DMS 273 treated with DMSO at 0.1 percent for 48 hours (cell line): ENCODE data around the gene RPRD2.

Source experiments
- DNase-seq: peaks from one replicate; lab custom pipeline; 2025; lab: John Stamatoyannopoulos, UW

The RPRD2 gene

DNA sequence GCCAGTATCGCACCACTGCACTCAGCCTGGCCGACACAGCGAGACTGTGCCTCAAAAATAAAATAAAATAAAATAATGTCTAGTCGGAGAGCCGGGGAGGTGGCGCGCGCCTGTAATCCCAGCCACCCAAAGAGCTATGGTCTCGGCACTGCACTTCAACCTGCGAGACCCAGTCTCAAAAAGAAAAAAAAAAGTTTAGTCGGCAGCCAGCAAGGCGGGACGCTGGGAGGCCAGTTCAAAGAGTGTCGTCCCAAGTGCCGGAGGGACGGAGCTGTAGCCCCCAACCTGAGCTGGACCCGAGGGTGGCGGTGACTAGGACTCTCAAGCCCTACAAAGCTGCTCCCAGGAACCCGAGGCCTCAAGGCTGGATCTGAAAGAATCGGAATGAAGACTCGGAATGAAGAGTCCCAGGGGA, 151.0 kb downstream of the RPRD2 start:
- no peak for DNase-seq

DNA sequence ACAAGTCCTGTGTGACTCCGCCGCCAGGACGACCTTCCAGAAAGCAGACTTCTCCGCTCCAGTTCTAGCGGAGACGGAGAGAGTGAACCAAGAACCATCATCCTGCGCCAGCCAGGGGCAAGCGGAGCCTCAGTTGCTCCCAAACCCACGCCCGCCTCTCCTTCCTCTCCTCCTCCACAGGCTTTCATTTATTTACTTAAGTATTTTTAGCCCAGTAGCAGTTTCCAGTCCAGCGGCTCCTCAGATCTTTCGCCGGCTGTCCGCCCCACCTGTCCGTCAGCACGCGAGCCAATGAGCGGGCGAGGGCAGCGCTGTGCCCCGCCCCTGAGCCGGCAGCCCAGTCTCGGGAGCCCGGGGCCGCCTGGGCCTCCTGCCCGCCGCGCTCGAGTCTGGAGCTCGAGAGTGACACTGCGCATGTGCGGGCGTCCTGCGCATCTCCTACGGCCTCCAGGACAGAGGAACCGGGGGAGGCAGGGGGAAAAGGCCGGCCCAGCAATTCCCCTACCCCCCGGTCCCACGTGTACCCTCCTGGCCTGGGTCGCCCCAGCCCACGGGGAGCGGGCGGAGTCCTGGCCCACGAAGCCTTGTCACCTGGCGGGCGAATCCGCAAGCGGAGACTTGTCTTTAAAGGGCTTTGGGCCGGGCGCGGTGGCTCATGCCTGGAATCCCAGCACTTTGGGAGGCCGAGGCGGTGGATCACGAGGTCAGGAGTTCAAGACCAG, 151.5 kb downstream of the RPRD2 start, which contains the start of gene FALEC:
TSS of gene FALEC (plus strand) at position 425 of the 722 bp plus-strand sequence.
- peak; percentile 100 for DNase-seq

DNA sequence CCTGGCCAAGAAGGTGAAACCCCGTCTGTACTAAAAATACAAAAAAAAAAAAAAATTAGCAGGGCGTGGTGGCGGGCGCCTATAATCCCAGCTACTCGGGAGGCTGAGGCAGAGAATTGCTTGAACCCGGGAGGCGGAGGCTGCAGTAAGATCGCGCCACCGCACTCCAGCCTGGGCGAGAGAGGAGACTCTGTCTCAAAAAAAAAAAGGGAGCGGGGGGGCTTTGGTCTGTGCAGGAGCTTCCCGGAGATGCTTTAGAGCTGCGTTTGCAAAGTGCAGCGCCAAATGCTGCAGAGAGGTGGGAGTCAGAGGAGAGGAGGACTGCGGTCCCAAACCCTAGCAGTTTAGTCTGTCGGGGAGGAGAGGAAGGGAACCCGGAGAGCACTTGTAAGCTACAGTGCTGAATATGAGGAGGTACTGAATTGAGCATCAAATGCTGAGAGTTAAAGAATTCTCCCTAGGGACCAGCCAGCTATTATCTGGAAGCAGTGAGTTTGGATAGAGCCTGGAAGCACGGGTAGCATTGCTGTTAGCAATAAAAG, 152.2 kb downstream of the RPRD2 start:
- peak; percentile 99 for DNase-seq

DNA sequence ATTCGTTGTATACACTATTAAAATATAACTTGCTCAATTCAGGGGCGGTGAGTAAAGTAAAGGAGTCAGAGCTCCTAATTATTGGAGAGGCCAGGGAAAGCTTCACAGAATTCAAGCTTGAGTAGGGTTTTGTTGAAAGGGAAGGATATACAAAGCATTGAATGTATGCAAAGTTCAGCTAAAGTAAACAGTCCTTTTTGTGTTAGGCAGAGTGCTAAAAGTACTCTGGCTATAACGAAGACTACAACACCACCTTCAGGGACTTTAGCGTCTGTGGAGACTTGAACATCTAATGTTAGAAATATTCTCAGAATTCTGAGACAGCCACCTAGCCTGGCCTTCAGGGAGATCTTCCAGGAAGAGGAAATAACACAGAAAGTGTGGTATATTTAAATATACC, 152.7 kb downstream of the RPRD2 start:
- DNase-seq, result peak; percentile 99

DNA sequence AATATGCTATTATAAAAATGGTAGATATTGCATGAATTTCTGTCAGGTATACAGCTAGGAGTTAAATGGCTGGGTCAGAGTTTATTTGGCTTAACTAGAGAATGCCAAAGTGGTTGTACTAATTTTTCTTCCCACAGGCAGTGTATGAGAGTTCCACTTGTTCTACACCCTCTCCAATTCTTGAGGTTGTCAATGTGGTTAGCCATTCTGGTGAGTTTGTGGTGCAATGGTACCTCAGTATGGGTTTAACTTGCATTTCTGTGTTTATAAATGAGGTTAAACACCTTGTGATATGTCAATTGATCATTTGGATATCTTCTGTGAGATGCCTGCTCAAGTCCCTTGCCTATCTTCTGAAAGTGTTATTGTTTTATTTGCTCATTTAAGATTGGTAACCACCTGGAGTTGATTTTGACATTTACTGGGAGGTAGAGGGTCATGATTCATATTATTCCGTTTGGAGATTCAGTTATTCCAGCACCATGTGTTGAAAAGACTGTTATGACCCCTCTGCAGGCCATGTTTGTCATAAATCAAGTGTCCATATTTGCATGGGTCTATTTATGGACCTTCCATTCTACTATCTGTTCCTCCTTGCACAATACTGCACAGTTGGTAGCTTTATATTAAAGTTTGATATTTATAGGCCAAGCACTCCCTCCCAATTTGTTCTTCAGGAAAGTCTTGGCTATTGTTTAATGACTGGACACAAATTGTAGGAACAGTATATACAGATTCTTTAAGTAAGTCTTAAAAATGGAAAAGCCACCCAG, 157.4 kb downstream of the RPRD2 start:
- DNase-seq, result no peak

DNA sequence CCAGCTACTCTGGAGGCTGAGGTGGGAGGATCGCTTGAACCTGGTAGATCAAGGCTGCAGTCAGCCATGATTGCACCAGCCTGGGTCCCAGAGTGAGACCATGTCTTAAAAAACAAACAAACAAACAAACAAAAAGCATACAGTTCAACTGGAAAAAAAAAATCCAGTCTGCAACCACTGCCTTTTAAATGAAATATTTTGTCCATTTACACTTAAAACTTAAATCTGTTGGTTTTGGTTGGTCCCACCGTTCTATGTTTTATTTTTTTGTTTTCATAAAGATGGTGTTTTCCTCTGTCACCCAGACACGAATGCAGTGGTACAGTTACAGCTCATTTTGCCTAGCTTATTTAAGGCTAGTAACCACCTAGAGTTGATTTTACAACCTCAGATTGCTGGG, 161.4 kb downstream of the RPRD2 start:
- DNase-seq, result no peak
